ENCODE measurements around the gene MED9.

DNA sequence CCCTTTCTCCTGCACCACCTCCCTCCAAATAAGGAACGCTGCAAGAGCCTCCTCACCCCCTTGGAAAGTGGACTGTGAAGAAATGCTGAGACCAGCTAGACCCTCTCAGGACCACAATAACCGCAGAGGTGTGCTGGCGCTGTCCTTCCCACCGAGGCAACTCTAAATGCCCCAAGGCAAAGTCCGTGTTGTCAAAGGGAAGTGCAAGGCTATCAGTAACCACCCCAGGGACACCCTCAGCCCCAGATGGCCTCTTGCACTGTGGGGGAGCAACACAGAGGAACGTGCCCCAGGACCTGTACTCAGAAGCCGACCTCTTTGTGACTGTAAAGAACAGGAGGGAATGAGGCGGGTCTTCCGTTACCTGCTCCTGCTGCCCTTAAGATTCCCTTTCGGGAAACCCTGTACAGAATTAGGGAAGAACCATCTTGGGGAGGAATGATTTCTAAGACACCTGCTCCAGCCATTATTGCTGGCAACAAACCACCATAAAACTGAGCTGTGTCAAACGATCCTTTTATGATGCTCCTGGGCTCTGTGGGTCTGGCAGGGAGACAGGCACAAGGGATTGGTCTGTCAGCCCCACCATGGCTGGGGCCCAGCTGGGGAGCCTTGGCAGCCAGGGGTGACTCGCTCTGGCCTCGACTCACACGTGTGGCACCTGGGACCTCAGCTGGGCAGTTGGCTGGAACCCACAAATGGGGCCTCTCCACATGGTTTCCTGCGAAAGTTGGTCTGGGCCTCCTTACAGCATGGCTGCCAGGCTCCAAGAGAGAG lies 14.6 kb upstream of the MED9 start:
- TF ChIP-seq, protein P1, sequence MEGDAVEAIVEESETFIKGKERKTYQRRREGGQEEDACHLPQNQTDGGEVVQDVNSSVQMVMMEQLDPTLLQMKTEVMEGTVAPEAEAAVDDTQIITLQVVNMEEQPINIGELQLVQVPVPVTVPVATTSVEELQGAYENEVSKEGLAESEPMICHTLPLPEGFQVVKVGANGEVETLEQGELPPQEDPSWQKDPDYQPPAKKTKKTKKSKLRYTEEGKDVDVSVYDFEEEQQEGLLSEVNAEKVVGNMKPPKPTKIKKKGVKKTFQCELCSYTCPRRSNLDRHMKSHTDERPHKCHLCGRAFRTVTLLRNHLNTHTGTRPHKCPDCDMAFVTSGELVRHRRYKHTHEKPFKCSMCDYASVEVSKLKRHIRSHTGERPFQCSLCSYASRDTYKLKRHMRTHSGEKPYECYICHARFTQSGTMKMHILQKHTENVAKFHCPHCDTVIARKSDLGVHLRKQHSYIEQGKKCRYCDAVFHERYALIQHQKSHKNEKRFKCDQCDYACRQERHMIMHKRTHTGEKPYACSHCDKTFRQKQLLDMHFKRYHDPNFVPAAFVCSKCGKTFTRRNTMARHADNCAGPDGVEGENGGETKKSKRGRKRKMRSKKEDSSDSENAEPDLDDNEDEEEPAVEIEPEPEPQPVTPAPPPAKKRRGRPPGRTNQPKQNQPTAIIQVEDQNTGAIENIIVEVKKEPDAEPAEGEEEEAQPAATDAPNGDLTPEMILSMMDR (IDR thresholded peaks at IDR 0.05; ENCODE audit: poor library complexity, severe bottlenecking) = no peak
- TF ChIP-seq, protein P2, sequence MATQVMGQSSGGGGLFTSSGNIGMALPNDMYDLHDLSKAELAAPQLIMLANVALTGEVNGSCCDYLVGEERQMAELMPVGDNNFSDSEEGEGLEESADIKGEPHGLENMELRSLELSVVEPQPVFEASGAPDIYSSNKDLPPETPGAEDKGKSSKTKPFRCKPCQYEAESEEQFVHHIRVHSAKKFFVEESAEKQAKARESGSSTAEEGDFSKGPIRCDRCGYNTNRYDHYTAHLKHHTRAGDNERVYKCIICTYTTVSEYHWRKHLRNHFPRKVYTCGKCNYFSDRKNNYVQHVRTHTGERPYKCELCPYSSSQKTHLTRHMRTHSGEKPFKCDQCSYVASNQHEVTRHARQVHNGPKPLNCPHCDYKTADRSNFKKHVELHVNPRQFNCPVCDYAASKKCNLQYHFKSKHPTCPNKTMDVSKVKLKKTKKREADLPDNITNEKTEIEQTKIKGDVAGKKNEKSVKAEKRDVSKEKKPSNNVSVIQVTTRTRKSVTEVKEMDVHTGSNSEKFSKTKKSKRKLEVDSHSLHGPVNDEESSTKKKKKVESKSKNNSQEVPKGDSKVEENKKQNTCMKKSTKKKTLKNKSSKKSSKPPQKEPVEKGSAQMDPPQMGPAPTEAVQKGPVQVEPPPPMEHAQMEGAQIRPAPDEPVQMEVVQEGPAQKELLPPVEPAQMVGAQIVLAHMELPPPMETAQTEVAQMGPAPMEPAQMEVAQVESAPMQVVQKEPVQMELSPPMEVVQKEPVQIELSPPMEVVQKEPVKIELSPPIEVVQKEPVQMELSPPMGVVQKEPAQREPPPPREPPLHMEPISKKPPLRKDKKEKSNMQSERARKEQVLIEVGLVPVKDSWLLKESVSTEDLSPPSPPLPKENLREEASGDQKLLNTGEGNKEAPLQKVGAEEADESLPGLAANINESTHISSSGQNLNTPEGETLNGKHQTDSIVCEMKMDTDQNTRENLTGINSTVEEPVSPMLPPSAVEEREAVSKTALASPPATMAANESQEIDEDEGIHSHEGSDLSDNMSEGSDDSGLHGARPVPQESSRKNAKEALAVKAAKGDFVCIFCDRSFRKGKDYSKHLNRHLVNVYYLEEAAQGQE (IDR thresholded peaks at IDR 0.05; ENCODE audit: borderline replicate concordance) = no peak

Measured in neural cell (in vitro differentiated cells).